ENCODE results near the gene CEP295NL. TPM values are rescaled to one million over a fixed set of nuclear protein-coding genes. Genes with fewer than 3 reads are reported as not detected.

The CEP295NL gene
- total and polyA plus RNA-seq, 2 of the 13 experiments (the other 11 are each of a cell fraction or from before 2014, with no cell fraction given), result not detected

- TF ChIP-seq HNF1B (CRISPR knock-in tag; IDR thresholded peaks at IDR 0.05) (peak; percentile 60), ZNF710 (CRISPR knock-in tag; IDR thresholded peaks at IDR 0.05; ENCODE audit: borderline replicate concordance) (no peak), ZHX2 (IDR thresholded peaks at IDR 0.05; ENCODE audit: low read depth) (peak; percentile 71), ZHX2 (CRISPR knock-in tag; IDR thresholded peaks at IDR 0.05; ENCODE audit: borderline replicate concordance) (no peak), MTF1 (CRISPR knock-in tag; IDR thresholded peaks at IDR 0.05) (no peak), GLI4 (CRISPR knock-in tag; IDR thresholded peaks at IDR 0.05; ENCODE audit: borderline replicate concordance) (peak; percentile 68; the same call in 1 of the 2 replicates), ZNF580 (CRISPR knock-in tag; IDR thresholded peaks at IDR 0.05; ENCODE audit: borderline replicate concordance, low read depth) (no peak), KDM3A (CRISPR knock-in tag; IDR thresholded peaks at IDR 0.05; ENCODE audit: low read depth) (peak; percentile 33; the same call in 1 of the 2 replicates), MNT (IDR thresholded peaks at IDR 0.05) (no peak), ZNF496 (CRISPR knock-in tag; IDR thresholded peaks at IDR 0.05; ENCODE audit: insufficient replicate concordance) (no peak)
- TF ChIP-seq, protein P1, sequence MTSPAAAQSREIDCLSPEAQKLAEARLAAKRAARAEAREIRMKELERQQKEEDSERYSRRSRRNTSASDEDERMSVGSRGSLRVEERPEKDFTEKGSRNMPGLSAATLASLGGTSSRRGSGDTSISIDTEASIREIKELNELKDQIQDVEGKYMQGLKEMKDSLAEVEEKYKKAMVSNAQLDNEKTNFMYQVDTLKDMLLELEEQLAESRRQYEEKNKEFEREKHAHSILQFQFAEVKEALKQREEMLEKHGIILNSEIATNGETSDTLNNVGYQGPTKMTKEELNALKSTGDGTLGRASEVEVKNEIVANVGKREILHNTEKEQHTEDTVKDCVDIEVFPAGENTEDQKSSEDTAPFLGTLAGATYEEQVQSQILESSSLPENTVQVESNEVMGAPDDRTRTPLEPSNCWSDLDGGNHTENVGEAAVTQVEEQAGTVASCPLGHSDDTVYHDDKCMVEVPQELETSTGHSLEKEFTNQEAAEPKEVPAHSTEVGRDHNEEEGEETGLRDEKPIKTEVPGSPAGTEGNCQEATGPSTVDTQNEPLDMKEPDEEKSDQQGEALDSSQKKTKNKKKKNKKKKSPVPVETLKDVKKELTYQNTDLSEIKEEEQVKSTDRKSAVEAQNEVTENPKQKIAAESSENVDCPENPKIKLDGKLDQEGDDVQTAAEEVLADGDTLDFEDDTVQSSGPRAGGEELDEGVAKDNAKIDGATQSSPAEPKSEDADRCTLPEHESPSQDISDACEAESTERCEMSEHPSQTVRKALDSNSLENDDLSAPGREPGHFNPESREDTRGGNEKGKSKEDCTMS (CRISPR knock-in tag; conservative IDR thresholded peaks at IDR 0.05), result no peak
Observed at GRCh38 chr17:78933025-78933958, 30.3 kb upstream of the CEP295NL start (continued).

Measured in HepG2 (cell line).